ENCODE results near the gene ODR4. TPM values are rescaled to one million over a fixed set of nuclear protein-coding genes. Genes with fewer than 3 reads are reported as not detected.
"Not testable (repeated sequence)": the region's sequence is repeated elsewhere in the genome, so short reads cannot be mapped to it uniquely, and the experiment has no call there.

ODR4 gene
- 10 to 100 TPM; 15.9 to 16.0 TPM for total RNA-seq

- Mint-ChIP-seq H3K4me1 (peaks cover 30% of the 10 kb centered on the region), H3K36me3 (peaks cover 18% of the 10 kb centered on the region), H3K27ac (peak within 1 kb of the TSS; percentile 99)
Observed at GRCh38 chr1:186375152-186375928, at the start of gene ODR4, which contains the start of gene TPR. ODR4 (plus strand) TSS chr1:186375838; CDS start chr1:186379786, 3,948 bp downstream. TPR (minus strand) TSS chr1:186375253; CDS start chr1:186375028, 225 bp downstream.

GRCh38 chr1:186326009-186326408 is 49.6 kb upstream of the ODR4 start:
- no peak for DNase-seq
- Mint-ChIP-seq H3K27ac (no peak overlapping the region), H3K9me3 (no peaks in the 10 kb centered on the region), H3K36me3 (peaks cover 37% of the 10 kb centered on the region), H3K4me3 (no peak overlapping the region), H3K27me3 (no peaks in the 10 kb centered on the region), H3K4me1 (peaks cover 2% of the 10 kb centered on the region)

More at GRCh38 chr1:186375152-186375928, at the start of gene ODR4, which contains the start of gene TPR:
- no peaks in the 10 kb centered on the region for H3K9me3 Mint-ChIP-seq
- peak; percentile 95 for DNase-seq
- no peaks in the 10 kb centered on the region for H3K27me3 Mint-ChIP-seq
- H3K4me3 Mint-ChIP-seq = peak within 1 kb of the TSS; percentile 99

- H3K36me3 Mint-ChIP-seq = peaks cover 30% of the 10 kb centered on the region
- no peaks in the 10 kb centered on the region for H3K9me3 Mint-ChIP-seq
- H3K4me3 Mint-ChIP-seq = no peak overlapping the region
- no peak overlapping the region for H3K27ac Mint-ChIP-seq
- no peaks in the 10 kb centered on the region for H3K4me1 Mint-ChIP-seq
- no peak for DNase-seq
- no peaks in the 10 kb centered on the region for H3K27me3 Mint-ChIP-seq
Observed at GRCh38 chr1:186327331-186327730, 48.3 kb upstream of the ODR4 start.

- H3K27me3 Mint-ChIP-seq = no peaks in the 10 kb centered on the region
- peaks cover 20% of the 10 kb centered on the region for H3K36me3 Mint-ChIP-seq
- no peak overlapping the region for H3K27ac Mint-ChIP-seq
- no peaks in the 10 kb centered on the region for H3K9me3 Mint-ChIP-seq
- no peak for DNase-seq
- H3K4me3 Mint-ChIP-seq = no peak overlapping the region
- no peaks in the 10 kb centered on the region for H3K4me1 Mint-ChIP-seq
Observed at GRCh38 chr1:186330758-186331157, 44.9 kb upstream of the ODR4 start.

GRCh38 chr1:186337554-186337953 is 38.1 kb upstream of the ODR4 start:
- Mint-ChIP-seq H3K4me3 (no peak overlapping the region), H3K4me1 (no peaks in the 10 kb centered on the region), H3K27me3 (no peaks in the 10 kb centered on the region)

GRCh38 chr1:186340772-186341171 is 34.9 kb upstream of the ODR4 start:
- Mint-ChIP-seq H3K36me3 (peaks cover 24% of the 10 kb centered on the region), H3K27ac (no peak overlapping the region), H3K27me3 (no peaks in the 10 kb centered on the region), H3K4me3 (no peak overlapping the region), H3K4me1 (no peaks in the 10 kb centered on the region), H3K9me3 (no peaks in the 10 kb centered on the region)
- no peak for DNase-seq

More at GRCh38 chr1:186337554-186337953, 38.1 kb upstream of the ODR4 start:
- Mint-ChIP-seq H3K36me3 (peaks cover 13% of the 10 kb centered on the region), H3K9me3 (no peaks in the 10 kb centered on the region), H3K27ac (no peak overlapping the region)
- DNase-seq = no peak

- not testable (repeated sequence) for H3K27ac Mint-ChIP-seq, H3K4me3 Mint-ChIP-seq, H3K27me3 Mint-ChIP-seq, H3K4me1 Mint-ChIP-seq, H3K9me3 Mint-ChIP-seq, DNase-seq
- peaks cover 37% of the 10 kb centered on the region for H3K36me3 Mint-ChIP-seq
Observed at GRCh38 chr1:186347837-186348691, 27.6 kb upstream of the ODR4 start.

GRCh38 chr1:186374303-186375151 is 1.1 kb upstream of the ODR4 start:
- peak overlapping the region; percentile 99 for H3K27ac Mint-ChIP-seq
- peaks cover 30% of the 10 kb centered on the region for H3K4me1 Mint-ChIP-seq
- H3K4me3 Mint-ChIP-seq = peak overlapping the region; percentile 99
- peak; percentile 29 for DNase-seq
- H3K27me3 Mint-ChIP-seq = no peaks in the 10 kb centered on the region
- peaks cover 19% of the 10 kb centered on the region for H3K36me3 Mint-ChIP-seq
- H3K9me3 Mint-ChIP-seq = no peaks in the 10 kb centered on the region

GRCh38 chr1:186375929-186376319 is 286 bp downstream of the ODR4 start:
- peaks cover 29% of the 10 kb centered on the region for H3K4me1 Mint-ChIP-seq
- H3K27me3 Mint-ChIP-seq = no peaks in the 10 kb centered on the region
- H3K27ac Mint-ChIP-seq = peak overlapping the region; percentile 99
- peak overlapping the region; percentile 99 for H3K4me3 Mint-ChIP-seq
- no peaks in the 10 kb centered on the region for H3K9me3 Mint-ChIP-seq
- H3K36me3 Mint-ChIP-seq = peaks cover 16% of the 10 kb centered on the region
- DNase-seq = no peak

GRCh38 chr1:186386725-186387383 is 11.2 kb downstream of the ODR4 start:
- H3K9me3 Mint-ChIP-seq = no peaks in the 10 kb centered on the region
- peaks cover 2% of the 10 kb centered on the region for H3K4me1 Mint-ChIP-seq
- no peak overlapping the region for H3K27ac Mint-ChIP-seq
- no peaks in the 10 kb centered on the region for H3K27me3 Mint-ChIP-seq
- no peak for DNase-seq
- no peak overlapping the region for H3K4me3 Mint-ChIP-seq
- peaks cover 6% of the 10 kb centered on the region for H3K36me3 Mint-ChIP-seq

GRCh38 chr1:186390925-186391324 is 15.3 kb downstream of the ODR4 start:
- Mint-ChIP-seq H3K4me1 (no peaks in the 10 kb centered on the region), H3K4me3 (no peak overlapping the region), H3K27me3 (no peaks in the 10 kb centered on the region), H3K36me3 (peaks cover 7% of the 10 kb centered on the region), H3K27ac (no peak overlapping the region), H3K9me3 (no peaks in the 10 kb centered on the region)
- no peak for DNase-seq

GRCh38 chr1:186391841-186392240 is 16.2 kb downstream of the ODR4 start:
- no peak overlapping the region for H3K27ac Mint-ChIP-seq
- peaks cover 7% of the 10 kb centered on the region for H3K36me3 Mint-ChIP-seq
- DNase-seq = no peak
- no peaks in the 10 kb centered on the region for H3K27me3 Mint-ChIP-seq
- no peaks in the 10 kb centered on the region for H3K4me1 Mint-ChIP-seq
- H3K4me3 Mint-ChIP-seq = no peak overlapping the region
- H3K9me3 Mint-ChIP-seq = no peaks in the 10 kb centered on the region

GRCh38 chr1:186392711-186393110 is 17.1 kb downstream of the ODR4 start:
- not testable (repeated sequence) for H3K4me1 Mint-ChIP-seq, H3K4me3 Mint-ChIP-seq, H3K9me3 Mint-ChIP-seq, H3K27ac Mint-ChIP-seq, DNase-seq, H3K27me3 Mint-ChIP-seq, H3K36me3 Mint-ChIP-seq

GRCh38 chr1:186401446-186401845 is 25.8 kb downstream of the ODR4 start:
- DNase-seq, H3K9me3 Mint-ChIP-seq, H3K4me3 Mint-ChIP-seq, H3K27me3 Mint-ChIP-seq, H3K27ac Mint-ChIP-seq, H3K4me1 Mint-ChIP-seq: not testable (repeated sequence)
- peaks cover 13% of the 10 kb centered on the region for H3K36me3 Mint-ChIP-seq
